ENCODE measurements around the gene RAB25.

GRCh38 chr1:156033011-156033410 is 27.9 kb upstream of the RAB25 start:
- TF ChIP-seq CTCF (IDR thresholded peaks at IDR 0.05) (no peak), POLR2AphosphoS5 (IDR thresholded peaks at IDR 0.05) (no peak)
